GM21390 (cell line): ENCODE data around the gene STARD13.

Source experiments
- ATAC-seq: cut with Tn5 transposase; IDR thresholded peaks from one replicate; pipeline ENCODE4 v1.9.1; 2021; ENCODE audit not compliant: unreplicated experiment

Gene STARD13

GRCh38 chr13:33153421-33154404 lies 131.8 kb downstream of the STARD13 start:
- no peak for ATAC-seq

- no peak for ATAC-seq
Measured at GRCh38 chr13:33152389-33152788, 133.2 kb downstream of the STARD13 start.

- ATAC-seq, result no peak
Measured at GRCh38 chr13:33150662-33151061, 134.9 kb downstream of the STARD13 start.

- ATAC-seq, result no peak
Measured at GRCh38 chr13:33150126-33150525, 135.4 kb downstream of the STARD13 start.

- ATAC-seq, result no peak
Measured at GRCh38 chr13:33147832-33148231, 137.7 kb downstream of the STARD13 start.

GRCh38 chr13:33146843-33147611 lies 138.5 kb downstream of the STARD13 start:
- ATAC-seq, result peak; percentile 85

- no peak for ATAC-seq
Measured at GRCh38 chr13:33145667-33146066, 139.9 kb downstream of the STARD13 start.

- no peak for ATAC-seq
Measured at GRCh38 chr13:33144358-33144784, 141.2 kb downstream of the STARD13 start.

- no peak for ATAC-seq
Measured at GRCh38 chr13:33139780-33140535, 145.6 kb downstream of the STARD13 start.

- no peak for ATAC-seq
Measured at GRCh38 chr13:33139184-33139583, 146.4 kb downstream of the STARD13 start.

- ATAC-seq, result no peak
Measured at GRCh38 chr13:33138441-33138840, 147.1 kb downstream of the STARD13 start.

GRCh38 chr13:33137721-33138120 lies 147.8 kb downstream of the STARD13 start:
- no peak for ATAC-seq

GRCh38 chr13:33135097-33135496 lies 150.5 kb downstream of the STARD13 start:
- ATAC-seq, result no peak

GRCh38 chr13:33134213-33134612 lies 151.3 kb downstream of the STARD13 start:
- ATAC-seq, result no peak

- no peak for ATAC-seq
Measured at GRCh38 chr13:33132644-33133440, 152.7 kb downstream of the STARD13 start.

GRCh38 chr13:33129886-33130285 lies 155.7 kb downstream of the STARD13 start:
- no peak for ATAC-seq

- ATAC-seq, result no peak
Measured at GRCh38 chr13:33129094-33129832, 156.3 kb downstream of the STARD13 start.

- no peak for ATAC-seq
Measured at GRCh38 chr13:33128134-33128533, 157.4 kb downstream of the STARD13 start.

- ATAC-seq, result no peak
Measured at GRCh38 chr13:33127009-33127551, 158.5 kb downstream of the STARD13 start.
